HepG2 (cell line): Measurements from ENCODE around the gene SMIM1. TPM values are rescaled to one million over a fixed set of nuclear protein-coding genes. Genes with fewer than 3 reads are reported as not detected.

Source experiments
- FOXJ3 ChIP-seq: sonication (generic); formaldehyde crosslinking; IDR thresholded peaks from 2 replicates; pipeline ENCODE4 v1.4.0; 2020; ENCODE audit warnings: missing genetic modification reagents, mild to moderate bottlenecking, borderline replicate concordance
- GMEB2 ChIP-seq: IDR thresholded peaks from 2 replicates; pipeline ENCODE4 v1.6.1; 2016; ENCODE audit warnings: missing biosample characterization, missing genetic modification reagents, low read depth
- MAFK ChIP-seq, 2 experiments: IDR thresholded peaks in 1 of 2; conservative IDR thresholded peaks in 1 of 2; 2 replicates each; pipeline ENCODE4 v1.6.1; 2011; ENCODE audit warnings: improper control_type of control experiment in 2 of 2, low read length in 2 of 2
- MXI1 ChIP-seq: IDR thresholded peaks from 3 replicates; pipeline ENCODE4 v1.6.1; 2012; ENCODE audit warnings: low read depth, low read length, inconsistent platforms, borderline replicate concordance
- PHF8 ChIP-seq: sonication (generic); formaldehyde crosslinking; IDR thresholded peaks from 2 replicates; pipeline ENCODE4 v1.5.0; 2020; ENCODE audit warnings: missing genetic modification reagents
- RAD51 ChIP-seq: fragments of 450-650 bp; IDR thresholded peaks from 2 replicates; pipeline ENCODE4 v1.6.1; 2016; ENCODE audit warnings: borderline replicate concordance
- SALL1 ChIP-seq: sonication (generic); formaldehyde crosslinking; IDR thresholded peaks from 2 replicates; pipeline ENCODE4 v1.8.0; 2022; ENCODE audit warnings: mild to moderate bottlenecking, missing genetic modification reagents
- SCMH1 ChIP-seq: sonication (generic); formaldehyde crosslinking; IDR thresholded peaks from 2 replicates; pipeline ENCODE4 v1.9.0; 2021; ENCODE audit warnings: missing genetic modification reagents, mild to moderate bottlenecking, borderline replicate concordance
- SETDB1 ChIP-seq: sonication (generic); formaldehyde crosslinking; IDR thresholded peaks from 2 replicates; pipeline ENCODE4 v1.5.1; 2020; ENCODE audit warnings: missing genetic modification reagents, mild to moderate bottlenecking, borderline replicate concordance
- SMAD1 ChIP-seq: sonication (generic); formaldehyde crosslinking; IDR thresholded peaks from 2 replicates; pipeline ENCODE4 v1.4.0; 2020; ENCODE audit warnings: missing genetic modification reagents, low read depth, mild to moderate bottlenecking, borderline replicate concordance
- TGIF2 ChIP-seq: IDR thresholded peaks from 2 replicates; pipeline ENCODE4 v1.6.1; 2016; ENCODE audit warnings: control low read depth, missing compliant biosample characterization
- U2AF2 ChIP-seq: fragments of 200-400 bp; formaldehyde crosslinking; IDR thresholded peaks from 2 replicates; pipeline ENCODE4 v1.6.1; 2017; ENCODE audit warnings: low read depth, mild to moderate bottlenecking, low read length
- ZFP82 ChIP-seq: sonication (generic); formaldehyde crosslinking; IDR thresholded peaks from 2 replicates; pipeline ENCODE4 v1.5.1; 2020; ENCODE audit warnings: mild to moderate bottlenecking, missing genetic modification reagents, borderline replicate concordance
- ZKSCAN8 ChIP-seq: IDR thresholded peaks from 2 replicates; pipeline ENCODE4 v1.6.1; 2016; ENCODE audit warnings: borderline replicate concordance, missing genetic modification reagents, missing compliant biosample characterization
- ZNF205 ChIP-seq: IDR thresholded peaks from 2 replicates; pipeline ENCODE4 v1.6.1; 2018; ENCODE audit warnings: missing biosample characterization, missing genetic modification reagents
- ZNF274 ChIP-seq: sonication (generic); formaldehyde crosslinking; IDR thresholded peaks from 2 replicates; pipeline ENCODE4 v1.5.1; 2020; ENCODE audit warnings: mild to moderate bottlenecking, missing genetic modification reagents
- ZNF34 ChIP-seq: sonication (generic); formaldehyde crosslinking; IDR thresholded peaks from 2 replicates; pipeline ENCODE4 v1.4.0; 2020; ENCODE audit warnings: mild to moderate bottlenecking, missing genetic modification reagents, borderline replicate concordance
- ZNF879 ChIP-seq: sonication (generic); formaldehyde crosslinking; IDR thresholded peaks from 2 replicates; pipeline ENCODE4 v1.8.1; 2023; ENCODE audit warnings: missing genetic modification reagents
- polyA plus RNA-seq, 8 experiments: library from polyadenylated mRNA; depleted of rRNA in 3 of 8; stranded (reverse) in 7 of 8; unstranded in 1 of 8; fragments of >200 nt; fragmentation: Illumina TruSeq in 4 of 8; extraction: Trizol in 4 of 8; gene quantifications; 2 replicates each; pipeline versions ENCODE4 v1.2.1 to v1.2.3, GENCODE V29; 2011 to 2016; ENCODE audit warnings: low read depth in 4 of 8, missing spikeins in 1 of 8, mixed read lengths in 1 of 8; ENCODE audit not compliant: insufficient read depth in 1 of 8
- total RNA-seq, 5 experiments: library from RNA; depleted of rRNA; stranded (reverse); fragments of >200 nt; fragmentation: Illumina TruSeq; extraction: Trizol; gene quantifications; 2 replicates each; pipeline ENCODE4 v1.2.3, GENCODE V29; 2016; ENCODE audit warnings: low read depth in 1 of 5
- TF ChIP-seq, protein P1 (sequence below): IDR thresholded peaks from 2 replicates; pipeline ENCODE4 v1.6.1; 2016; ENCODE audit warnings: mild to moderate bottlenecking
- TF ChIP-seq, protein P2 (sequence below): sonication (generic); formaldehyde crosslinking; IDR thresholded peaks from 2 replicates; pipeline ENCODE4 v1.8.1; 2023; ENCODE audit warnings: mild to moderate bottlenecking, missing genetic modification reagents
- TF ChIP-seq, protein P3 (sequence below): IDR thresholded peaks from 2 replicates; pipeline ENCODE4 v1.6.1; 2016; ENCODE audit warnings: low read depth
- TF ChIP-seq, protein P4 (sequence below): sonication (generic); formaldehyde crosslinking; IDR thresholded peaks from 2 replicates; pipeline ENCODE4 v1.4.0; 2020; ENCODE audit warnings: low read depth, missing genetic modification reagents

The SMIM1 gene
- total and polyA plus RNA-seq, 2 of the 13 experiments (the other 11 are each of a cell fraction or from before 2014, with no cell fraction given) = 12.4 to 56.3 TPM

- TF ChIP-seq, protein P1, sequence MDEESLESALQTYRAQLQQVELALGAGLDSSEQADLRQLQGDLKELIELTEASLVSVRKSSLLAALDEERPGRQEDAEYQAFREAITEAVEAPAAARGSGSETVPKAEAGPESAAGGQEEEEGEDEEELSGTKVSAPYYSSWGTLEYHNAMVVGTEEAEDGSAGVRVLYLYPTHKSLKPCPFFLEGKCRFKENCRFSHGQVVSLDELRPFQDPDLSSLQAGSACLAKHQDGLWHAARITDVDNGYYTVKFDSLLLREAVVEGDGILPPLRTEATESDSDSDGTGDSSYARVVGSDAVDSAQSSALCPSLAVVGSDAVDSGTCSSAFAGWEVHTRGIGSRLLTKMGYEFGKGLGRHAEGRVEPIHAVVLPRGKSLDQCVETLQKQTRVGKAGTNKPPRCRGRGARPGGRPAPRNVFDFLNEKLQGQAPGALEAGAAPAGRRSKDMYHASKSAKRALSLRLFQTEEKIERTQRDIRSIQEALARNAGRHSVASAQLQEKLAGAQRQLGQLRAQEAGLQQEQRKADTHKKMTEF (CRISPR knock-in tag) = no peak
- TF ChIP-seq SETDB1 (CRISPR knock-in tag) (no peak), ZNF274 (no peak), SCMH1 (CRISPR knock-in tag) (no peak), ZNF34 (CRISPR knock-in tag) (no peak), RAD51 (no peak), GMEB2 (CRISPR knock-in tag) (no peak), ZNF879 (no peak), FOXJ3 (no peak), U2AF2 (no peak), ZFP82 (CRISPR knock-in tag) (no peak), TGIF2 (CRISPR knock-in tag) (peak; percentile 55; the same call in 1 of the 2 replicates), PHF8 (CRISPR knock-in tag) (0 out of 2 replicates have a peak, but pooled peaks have one; percentile 11), ZKSCAN8 (CRISPR knock-in tag) (no peak), ZNF205 (CRISPR knock-in tag) (no peak), MXI1 (no peak), MAFK (conservative IDR thresholded peaks at IDR 0.05 in 1 of 2, IDR thresholded peaks at IDR 0.05 in 1 of 2; ENCODE audit: low read length in 2 of 2) (no peak), SMAD1 (0 out of 2 replicates have a peak, but pooled peaks have one; percentile 0), SALL1 (CRISPR knock-in tag) (0 out of 2 replicates have a peak, but pooled peaks have one; percentile 3)
- TF ChIP-seq, protein P2, sequence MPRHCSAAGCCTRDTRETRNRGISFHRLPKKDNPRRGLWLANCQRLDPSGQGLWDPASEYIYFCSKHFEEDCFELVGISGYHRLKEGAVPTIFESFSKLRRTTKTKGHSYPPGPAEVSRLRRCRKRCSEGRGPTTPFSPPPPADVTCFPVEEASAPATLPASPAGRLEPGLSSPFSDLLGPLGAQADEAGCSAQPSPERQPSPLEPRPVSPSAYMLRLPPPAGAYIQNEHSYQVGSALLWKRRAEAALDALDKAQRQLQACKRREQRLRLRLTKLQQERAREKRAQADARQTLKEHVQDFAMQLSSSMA (CRISPR knock-in tag) = no peak
- TF ChIP-seq, protein P3, sequence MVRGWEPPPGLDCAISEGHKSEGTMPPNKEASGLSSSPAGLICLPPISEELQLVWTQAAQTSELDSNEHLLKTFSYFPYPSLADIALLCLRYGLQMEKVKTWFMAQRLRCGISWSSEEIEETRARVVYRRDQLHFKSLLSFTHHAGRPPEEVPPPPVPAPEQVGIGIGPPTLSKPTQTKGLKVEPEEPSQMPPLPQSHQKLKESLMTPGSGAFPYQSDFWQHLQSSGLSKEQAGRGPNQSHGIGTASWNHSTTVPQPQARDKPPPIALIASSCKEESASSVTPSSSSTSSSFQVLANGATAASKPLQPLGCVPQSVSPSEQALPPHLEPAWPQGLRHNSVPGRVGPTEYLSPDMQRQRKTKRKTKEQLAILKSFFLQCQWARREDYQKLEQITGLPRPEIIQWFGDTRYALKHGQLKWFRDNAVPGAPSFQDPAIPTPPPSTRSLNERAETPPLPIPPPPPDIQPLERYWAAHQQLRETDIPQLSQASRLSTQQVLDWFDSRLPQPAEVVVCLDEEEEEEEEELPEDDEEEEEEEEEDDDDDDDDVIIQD (CRISPR knock-in tag) = no peak
- TF ChIP-seq, protein P4, sequence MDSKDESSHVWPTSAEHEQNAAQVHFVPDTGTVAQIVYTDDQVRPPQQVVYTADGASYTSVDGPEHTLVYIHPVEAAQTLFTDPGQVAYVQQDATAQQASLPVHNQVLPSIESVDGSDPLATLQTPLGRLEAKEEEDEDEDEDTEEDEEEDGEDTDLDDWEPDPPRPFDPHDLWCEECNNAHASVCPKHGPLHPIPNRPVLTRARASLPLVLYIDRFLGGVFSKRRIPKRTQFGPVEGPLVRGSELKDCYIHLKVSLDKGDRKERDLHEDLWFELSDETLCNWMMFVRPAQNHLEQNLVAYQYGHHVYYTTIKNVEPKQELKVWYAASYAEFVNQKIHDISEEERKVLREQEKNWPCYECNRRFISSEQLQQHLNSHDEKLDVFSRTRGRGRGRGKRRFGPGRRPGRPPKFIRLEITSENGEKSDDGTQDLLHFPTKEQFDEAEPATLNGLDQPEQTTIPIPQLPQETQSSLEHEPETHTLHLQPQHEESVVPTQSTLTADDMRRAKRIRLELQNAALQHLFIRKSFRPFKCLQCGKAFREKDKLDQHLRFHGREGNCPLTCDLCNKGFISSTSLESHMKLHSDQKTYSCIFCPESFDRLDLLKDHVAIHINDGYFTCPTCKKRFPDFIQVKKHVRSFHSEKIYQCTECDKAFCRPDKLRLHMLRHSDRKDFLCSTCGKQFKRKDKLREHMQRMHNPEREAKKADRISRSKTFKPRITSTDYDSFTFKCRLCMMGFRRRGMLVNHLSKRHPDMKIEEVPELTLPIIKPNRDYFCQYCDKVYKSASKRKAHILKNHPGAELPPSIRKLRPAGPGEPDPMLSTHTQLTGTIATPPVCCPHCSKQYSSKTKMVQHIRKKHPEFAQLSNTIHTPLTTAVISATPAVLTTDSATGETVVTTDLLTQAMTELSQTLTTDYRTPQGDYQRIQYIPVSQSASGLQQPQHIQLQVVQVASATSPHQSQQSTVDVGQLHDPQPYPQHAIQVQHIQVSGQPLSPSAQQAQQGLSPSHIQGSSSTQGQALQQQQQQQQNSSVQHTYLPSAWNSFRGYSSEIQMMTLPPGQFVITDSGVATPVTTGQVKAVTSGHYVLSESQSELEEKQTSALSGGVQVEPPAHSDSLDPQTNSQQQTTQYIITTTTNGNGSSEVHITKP (CRISPR knock-in tag) = 0 out of 2 replicates have a peak, but pooled peaks have one; percentile 2
Observed at GRCh38 chr1:3774946-3775489, 2.5 kb downstream of the SMIM1 start (continued).
